Measurements from ENCODE around the gene DAG1.

- TF ChIP-seq POLR2A (IDR thresholded peaks at IDR 0.05) (no peak), POLR2AphosphoS5 (IDR thresholded peaks at IDR 0.05) (no peak), CTCF (IDR thresholded peaks at IDR 0.05) (no peak), EP300 (IDR thresholded peaks at IDR 0.05) (no peak)
Measured at GRCh38 chr3:49509028-49509561, 39.0 kb downstream of the DAG1 start.

Data from sigmoid colon (tissue), 4 donors.